ENCODE data around the gene OR56B1.
"Not testable (repeated sequence)": the region's sequence is repeated elsewhere in the genome, so short reads cannot be mapped to it uniquely, and the experiment has no call there.

The OR56B1 gene, protein sequence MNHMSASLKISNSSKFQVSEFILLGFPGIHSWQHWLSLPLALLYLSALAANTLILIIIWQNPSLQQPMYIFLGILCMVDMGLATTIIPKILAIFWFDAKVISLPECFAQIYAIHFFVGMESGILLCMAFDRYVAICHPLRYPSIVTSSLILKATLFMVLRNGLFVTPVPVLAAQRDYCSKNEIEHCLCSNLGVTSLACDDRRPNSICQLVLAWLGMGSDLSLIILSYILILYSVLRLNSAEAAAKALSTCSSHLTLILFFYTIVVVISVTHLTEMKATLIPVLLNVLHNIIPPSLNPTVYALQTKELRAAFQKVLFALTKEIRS

DNA sequence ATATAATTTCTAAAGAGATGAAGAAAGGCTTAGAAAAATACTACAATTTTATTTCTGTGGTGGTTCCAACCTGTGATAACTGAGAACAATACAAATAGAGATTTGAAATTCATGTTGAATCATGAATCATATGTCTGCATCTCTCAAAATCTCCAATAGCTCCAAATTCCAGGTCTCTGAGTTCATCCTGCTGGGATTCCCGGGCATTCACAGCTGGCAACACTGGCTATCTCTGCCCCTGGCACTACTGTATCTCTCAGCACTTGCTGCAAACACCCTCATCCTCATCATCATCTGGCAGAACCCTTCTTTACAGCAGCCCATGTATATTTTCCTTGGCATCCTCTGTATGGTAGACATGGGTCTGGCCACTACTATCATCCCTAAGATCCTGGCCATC is at the start of gene OR56B1:
Gene OR56B1, plus strand, starts transcription at position 53 of the 400 bp plus-strand sequence. Its CDS starts 69 bp downstream, at position 122.
- DNase-seq = no peak

DNA sequence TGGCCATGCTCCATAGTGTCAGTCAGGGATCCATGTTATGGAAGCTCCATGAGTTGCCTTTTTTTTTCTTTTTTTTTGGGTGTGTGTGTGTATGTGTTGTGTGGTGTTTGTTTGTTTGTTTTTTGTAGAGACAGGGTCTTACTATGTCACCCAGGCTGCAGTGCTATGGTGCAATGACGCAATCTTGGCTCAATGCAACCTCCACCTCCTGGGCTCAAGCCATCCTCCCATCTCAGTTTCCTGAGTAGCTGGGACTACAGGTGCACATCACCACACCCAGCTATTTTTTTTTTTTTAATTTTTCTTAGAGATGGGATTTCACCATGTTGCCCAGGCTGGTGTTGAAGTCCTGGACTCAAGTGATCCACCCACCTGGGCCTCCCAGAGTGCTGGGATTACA is 47.8 kb upstream of the OR56B1 start:
- no peak for DNase-seq

DNA sequence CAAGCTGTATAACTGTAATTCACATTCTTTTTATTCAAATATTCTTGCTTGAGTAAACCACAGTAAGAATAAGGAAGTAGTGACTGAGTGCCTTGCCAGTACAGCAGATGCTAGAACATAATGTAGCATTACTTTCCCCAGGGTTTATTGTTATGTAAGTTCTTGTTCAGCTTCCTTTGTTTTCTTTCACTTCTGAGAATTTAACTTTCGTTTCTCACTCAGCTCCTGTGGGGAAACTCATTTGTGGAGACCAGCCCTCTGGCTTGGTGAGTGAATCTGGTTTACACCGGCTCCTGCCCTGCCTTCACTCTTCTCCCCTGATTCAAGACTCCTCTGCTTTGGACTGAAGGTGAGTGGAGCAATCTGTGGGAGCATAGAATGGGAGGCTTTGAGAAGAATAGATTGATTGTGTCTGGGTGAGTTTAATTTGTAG is 46.7 kb upstream of the OR56B1 start, which contains the start of gene TRIM22:
Gene TRIM22, plus strand, starts transcription at position 240 of the 433 bp plus-strand sequence. CDS start 6,443 bp downstream, outside the sequence.
- DNase-seq = no peak

DNA sequence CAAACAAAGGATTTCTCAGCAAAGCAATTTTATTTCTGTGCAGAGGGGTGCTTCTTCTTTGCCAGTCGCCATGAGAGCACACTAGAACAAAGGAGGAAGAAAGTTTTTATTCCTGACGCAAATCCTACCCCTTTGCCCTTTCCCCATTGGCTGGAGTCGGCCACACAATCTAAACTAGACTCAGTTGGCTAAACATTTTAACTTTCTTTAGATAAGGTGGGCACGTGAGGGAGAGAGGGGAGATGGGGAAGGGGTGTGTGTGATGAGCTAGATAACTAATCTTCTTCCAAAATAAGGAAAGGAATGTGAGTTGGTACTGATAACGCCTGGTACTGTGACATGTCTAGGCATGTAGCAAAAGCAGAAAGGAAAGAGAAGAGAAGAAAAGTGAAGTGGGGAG is 46.0 kb upstream of the OR56B1 start:
- no peak for DNase-seq

DNA sequence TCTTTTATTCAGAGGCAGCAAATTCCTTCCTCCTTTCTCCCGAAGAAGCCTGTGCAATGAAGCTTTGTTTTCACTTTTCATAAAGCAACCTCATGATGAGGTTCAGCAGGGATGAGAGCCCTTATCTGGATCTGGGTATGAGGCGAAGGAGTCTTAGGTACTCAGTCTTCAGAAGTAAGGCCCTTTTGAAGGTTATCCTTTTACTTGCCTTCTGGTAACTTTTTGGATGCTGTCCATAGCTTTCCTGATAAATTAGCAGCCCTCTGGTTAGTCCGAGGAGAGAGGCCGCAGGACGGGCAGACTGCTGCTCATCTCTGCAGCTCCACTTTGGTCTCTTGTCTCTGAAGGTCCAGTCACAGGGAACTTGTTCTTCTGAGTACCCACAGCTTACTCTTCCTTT is 45.5 kb upstream of the OR56B1 start:
- no peak for DNase-seq

DNA sequence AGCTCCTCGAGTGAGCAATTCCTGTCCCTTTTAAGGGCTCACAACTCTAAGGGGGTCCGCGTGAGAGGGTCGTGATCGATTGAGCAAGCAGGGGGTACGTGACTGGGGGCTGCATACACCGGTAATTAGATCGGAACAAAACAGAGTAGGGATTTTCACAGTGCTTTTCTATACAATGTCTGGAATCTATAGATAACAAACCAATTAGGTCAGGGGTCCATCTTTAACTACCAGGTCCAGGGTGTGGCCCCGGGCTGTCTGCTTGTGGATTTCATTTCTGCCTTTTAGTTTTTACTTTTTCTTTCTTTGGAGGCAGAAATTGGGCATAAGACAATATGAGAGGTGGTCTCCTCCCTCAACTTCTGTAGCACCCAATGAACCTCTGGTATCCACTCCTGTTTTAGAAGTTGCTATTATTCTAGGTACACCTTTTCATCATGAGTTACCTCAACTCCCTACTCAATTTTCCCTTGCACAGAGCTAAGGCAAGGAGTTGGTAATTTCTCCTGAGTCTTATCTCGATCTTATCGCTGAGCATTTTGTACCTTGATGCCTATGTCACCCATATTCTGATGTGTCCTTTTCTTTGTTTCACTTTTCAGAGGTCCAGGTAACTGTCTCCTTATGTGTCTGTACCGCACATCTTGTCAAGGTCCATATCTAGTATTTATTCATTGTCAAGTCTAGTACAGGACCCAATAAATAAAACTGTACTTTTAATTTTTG is 44.8 kb upstream of the OR56B1 start:
- DNase-seq = not testable (repeated sequence)

DNA sequence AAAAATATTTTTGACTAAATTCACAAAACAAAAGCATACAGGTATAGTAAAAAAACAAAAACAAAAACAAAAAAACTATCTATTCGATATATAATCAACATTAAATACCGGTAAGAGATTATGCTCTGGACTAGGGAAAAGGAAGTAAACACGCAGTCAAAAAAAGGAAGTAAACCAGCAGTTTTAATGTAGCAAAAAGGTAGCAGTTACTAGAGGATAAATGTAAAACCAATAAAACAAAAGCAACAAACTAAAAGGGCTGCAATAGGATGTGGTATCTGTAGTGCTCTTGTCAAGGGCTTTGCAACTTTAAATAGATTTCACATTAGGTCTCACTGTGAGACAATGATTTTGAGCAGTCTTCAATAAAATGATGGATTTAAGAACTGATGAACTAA is 44.3 kb upstream of the OR56B1 start:
- DNase-seq = no peak

DNA sequence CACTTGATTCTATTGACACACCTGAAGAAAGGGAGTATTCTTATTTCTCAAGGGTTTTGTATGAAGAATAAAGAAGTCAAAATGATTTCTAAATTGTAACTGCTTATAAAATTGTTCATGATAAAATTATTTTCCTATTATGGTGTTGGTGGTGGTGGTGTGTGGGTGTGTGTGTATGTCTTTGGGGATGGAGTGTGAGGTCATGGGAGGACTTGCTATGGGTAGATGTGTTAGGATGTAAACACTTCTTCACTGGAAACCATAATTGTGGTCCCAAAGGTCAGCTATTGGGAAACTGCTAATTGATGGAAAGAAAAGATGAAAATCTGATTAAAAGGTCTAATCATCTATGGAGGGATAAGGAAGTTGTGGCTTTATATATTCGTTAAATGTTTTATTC is 41.6 kb upstream of the OR56B1 start:
- no peak for DNase-seq

DNA sequence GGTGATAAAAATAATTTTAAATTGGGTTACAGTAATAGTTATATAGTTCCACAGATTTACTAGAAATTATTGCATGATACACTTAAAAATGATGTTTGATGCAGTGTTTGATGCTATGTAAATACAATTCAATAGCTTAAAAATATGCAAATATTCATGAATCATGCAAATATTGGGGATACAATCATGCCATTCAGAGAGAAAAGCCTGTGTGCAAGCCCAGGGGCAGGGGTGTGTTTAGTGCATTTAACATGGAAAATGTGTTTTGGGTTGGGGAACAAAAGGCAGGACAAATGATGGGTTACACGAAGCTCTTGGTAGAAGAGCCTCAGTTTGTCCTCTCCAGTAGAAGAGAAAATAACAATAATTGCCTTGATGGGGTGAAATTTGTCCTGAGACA is 40.7 kb upstream of the OR56B1 start:
- DNase-seq = no peak

DNA sequence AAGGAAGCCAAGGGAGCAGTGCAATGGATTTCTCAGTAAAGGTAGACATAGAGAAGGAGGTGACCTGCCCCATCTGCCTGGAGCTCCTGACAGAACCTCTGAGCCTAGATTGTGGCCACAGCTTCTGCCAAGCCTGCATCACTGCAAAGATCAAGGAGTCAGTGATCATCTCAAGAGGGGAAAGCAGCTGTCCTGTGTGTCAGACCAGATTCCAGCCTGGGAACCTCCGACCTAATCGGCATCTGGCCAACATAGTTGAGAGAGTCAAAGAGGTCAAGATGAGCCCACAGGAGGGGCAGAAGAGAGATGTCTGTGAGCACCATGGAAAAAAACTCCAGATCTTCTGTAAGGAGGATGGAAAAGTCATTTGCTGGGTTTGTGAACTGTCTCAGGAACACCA is 40.0 kb upstream of the OR56B1 start:
- DNase-seq = no peak

DNA sequence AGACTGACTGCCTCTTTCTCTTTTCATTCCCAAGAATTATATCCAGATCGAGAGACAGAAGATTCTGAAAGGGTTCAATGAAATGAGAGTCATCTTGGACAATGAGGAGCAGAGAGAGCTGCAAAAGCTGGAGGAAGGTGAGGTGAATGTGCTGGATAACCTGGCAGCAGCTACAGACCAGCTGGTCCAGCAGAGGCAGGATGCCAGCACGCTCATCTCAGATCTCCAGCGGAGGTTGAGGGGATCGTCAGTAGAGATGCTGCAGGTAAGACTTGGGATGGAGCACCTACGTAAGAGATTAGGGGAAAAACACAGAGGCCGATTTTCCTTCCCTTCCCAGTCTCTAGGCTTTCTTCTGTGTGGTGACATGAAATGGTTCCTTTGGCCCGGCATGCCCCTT is 38.0 kb upstream of the OR56B1 start:
- DNase-seq = no peak

DNA sequence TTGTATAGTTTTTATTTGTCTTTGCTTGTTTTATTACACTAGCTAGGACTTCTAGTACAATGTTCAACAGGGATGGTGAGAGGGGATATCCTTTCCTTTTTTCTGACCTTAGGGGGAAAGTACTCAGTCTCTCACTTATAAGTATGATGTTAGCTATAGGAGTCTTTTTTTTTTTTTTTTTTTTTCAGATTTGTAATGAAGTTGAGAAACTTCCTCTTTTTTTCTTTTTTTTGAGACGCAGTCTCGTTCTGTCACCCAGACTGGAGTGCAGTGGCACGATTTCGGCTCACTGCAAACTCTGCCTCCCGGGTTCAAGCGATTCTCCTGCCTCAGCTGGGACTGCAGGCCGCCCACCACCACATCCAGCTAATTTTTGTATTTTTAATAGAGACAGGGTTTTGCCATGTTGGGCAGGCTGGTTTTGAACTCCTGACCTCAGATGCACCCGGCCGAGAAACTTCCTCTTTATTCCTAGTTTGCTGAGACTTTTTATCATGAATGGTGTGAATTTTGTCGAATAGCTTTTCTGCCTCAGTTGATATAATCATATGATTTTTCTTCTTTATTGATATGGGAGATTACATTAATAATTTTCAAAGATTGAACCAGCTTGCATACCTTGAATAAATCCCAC is 35.7 kb upstream of the OR56B1 start:
- DNase-seq = no peak

DNA sequence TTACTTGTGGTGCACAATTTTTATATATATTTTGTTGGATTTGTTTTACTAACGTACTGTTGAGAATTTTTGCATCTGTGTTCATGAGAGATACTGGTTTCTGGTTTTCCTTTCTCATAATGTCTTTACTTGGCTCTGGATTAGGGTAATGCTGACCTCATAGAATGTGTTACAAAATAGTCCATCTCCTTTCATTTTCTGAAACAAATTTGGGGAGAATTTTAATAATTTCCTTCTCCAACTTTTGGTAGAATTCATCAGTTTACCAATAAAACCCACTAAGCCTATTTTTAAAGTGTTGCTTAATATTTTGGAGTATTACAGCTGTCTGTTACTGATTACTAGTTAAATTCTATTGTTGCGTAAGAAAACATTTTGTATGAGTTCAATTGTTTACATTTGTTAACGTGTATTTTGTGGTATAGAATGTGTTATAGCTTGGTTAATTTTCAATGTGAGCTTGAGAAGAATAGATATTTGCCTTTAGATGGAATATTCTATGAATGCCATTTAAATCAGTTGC is 35.1 kb upstream of the OR56B1 start:
- no peak for DNase-seq

DNA sequence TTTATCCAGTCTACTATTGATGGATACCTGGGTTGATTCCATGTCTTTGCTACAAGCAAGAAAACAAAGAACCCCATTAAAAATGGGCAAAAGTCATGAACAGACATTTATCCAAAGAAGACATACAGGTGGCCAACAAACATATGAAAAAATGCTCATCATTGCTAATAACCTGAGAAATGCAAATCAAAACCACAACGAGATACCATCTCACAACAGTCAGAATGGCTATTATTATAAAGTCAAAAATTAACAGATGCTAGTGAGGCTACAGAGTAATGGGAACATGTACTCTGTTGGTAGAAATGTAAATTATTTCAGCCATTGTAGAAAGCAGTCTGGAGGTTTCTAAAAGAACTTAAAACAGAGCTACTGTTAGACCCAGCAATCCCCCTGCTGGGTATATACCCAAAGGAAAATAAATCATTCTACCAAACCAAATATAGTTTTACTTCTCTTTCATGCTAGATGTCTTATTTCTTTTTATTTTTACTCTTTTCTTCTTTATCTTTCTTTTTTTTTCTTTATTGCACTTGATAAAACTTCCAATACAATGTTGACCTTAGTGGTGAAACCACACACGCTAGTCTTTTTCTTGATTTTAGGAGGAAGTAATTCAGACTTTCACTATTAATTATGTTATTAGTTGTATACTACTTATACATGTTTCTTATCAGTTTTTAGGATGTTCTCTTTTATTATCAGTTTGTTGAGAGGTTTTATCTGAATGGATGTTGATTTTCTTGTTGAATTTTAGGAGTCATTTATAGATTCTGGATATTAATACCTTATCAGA is 32.3 kb upstream of the OR56B1 start:
- no peak for DNase-seq

DNA sequence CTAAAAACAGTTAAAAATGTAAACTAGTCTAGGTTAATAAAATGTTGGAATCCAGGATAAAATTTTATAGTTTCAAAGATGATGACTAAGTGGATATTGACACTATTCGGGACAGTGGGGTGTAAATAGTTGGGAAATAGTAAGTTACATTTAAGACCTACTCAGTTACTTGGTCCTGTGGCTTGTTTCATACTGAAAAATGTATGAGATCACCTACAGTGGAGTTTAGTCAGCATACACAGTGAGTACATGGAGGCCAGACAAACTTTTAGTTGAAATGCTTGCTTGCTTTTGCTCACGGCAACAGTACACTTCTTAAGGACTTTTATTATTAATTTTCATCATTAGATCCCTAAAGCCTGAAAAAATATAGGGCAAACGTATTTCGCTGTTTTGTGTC is 30.6 kb upstream of the OR56B1 start:
- no peak for DNase-seq

DNA sequence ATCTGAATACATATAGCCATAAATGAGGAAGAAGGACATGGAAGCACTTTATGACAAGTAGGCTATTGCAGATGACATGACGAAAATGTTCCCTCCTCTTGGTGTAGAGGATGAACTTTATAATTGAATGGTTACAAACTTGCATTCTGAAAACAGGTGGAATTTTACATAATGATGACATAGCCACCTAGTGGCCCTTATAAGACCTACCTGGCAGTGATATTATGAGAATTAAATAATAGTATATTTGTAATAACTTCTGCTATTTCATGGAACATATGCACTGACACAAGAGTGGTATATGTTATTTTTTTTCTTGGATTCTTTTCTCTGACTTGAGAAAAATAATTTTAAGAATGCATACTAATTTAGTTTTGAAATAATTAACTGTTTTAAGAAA is 23.7 kb upstream of the OR56B1 start:
- no peak for DNase-seq

DNA sequence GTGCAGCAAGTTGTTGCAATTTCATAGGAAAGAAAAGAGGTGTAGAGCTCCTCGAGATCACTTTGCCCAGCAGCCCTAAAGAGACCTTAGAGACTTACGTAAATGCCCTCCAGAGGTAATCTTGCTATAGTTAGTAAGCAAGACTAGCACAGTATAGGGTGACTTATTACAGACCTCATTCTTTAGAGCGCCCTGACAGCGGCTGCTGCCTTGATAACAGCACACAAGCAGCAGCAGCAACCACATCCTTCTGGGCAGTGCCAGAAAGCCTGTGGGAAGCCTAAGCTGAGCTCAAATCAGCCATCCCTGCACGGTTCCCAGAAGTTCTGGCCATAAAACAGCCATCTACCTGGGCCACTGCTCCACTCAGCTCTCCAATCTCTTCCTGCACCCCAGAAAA is 22.6 kb upstream of the OR56B1 start:
- DNase-seq = no peak

DNA sequence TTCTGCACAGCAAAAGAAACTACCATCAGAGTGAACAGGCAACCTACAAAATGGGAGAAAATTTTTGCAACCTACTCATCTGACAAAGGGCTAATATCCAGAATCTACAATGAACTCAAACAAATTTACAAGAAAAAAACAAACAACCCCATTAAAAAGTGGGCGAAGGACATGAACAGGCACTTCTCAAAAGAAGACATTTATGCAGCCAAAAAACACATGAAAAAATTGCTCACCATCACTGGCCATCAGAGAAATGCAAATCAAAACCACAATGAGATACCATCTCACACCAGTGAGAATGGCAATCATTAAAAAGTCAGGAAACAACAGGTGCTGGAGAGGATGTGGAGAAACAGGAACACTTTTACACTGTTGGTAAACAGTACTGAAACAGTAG is 19.7 kb upstream of the OR56B1 start:
- DNase-seq = not testable (repeated sequence)

DNA sequence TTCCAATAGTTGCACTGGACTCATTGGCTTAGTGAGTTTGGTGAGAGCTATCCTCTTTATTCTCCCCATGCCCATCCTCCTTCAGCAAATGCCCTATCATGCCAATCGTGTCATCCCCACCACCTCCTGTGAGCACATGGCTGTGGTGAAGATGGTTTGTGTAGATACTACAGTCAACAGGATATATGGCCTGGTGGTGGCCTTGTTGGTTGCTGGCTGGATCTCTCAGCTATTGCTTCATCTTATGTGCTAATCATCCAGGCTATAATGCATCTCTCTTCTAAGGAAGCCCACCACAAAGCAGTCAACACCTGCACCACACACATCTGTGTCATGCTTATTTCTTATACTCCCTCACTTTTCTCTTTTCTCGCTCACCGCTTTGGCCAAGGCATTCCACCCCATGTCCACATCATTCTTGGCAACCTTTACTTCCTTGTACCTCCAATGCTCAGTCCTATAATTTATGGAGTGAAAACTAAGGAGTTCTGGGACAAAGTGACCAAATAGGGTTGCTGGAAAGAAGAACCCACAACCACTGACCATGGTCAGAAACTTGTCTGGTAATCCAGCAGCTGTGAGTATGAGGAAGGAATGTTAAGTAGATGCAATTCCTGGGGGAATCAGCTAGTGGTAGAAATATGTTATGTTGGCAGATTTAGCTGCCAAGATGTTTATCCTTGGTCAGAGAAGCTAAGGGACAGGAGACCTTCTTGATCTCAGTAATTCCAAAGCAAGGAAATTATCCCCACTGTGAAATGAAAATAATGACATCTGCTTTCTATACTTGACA is 16.3 kb upstream of the OR56B1 start:
- no peak for DNase-seq

DNA sequence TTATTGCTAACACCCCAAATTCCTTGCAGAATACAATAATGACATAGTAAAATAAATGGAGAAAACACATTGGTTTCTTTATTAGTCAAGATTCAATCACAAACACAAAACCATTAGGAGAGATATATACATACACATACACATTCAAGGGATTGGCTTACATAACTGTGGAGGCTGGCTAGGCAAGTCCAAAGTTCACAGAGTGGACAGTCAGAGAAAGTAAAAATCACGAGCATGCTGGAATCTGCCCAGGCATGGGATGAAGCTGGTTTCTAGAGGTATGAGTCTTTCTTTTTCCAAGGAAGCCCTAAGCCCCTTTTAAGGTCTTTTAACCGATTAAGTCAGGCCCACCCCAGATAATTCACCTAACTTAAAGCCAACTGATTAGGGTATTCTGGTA is 13.6 kb upstream of the OR56B1 start:
- no peak for DNase-seq

DNA sequence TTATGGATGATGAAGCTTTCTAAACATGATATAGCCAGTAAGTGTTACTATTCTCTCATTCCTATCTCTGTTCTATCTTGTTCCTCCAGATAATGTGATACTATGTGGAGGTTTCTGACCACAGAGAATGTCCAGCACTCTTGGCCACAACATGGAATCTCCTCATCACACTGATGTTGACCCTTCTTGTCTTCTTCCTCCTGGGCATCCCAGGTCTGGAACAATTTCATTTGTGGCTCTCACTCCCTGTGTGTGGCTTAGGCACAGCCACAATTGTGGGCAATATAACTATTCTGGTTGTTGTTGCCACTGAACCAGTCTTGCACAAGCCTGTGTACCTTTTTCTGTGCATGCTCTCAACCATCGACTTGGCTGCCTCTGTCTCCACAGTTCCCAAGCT is 9.9 kb upstream of the OR56B1 start:
- no peak for DNase-seq

DNA sequence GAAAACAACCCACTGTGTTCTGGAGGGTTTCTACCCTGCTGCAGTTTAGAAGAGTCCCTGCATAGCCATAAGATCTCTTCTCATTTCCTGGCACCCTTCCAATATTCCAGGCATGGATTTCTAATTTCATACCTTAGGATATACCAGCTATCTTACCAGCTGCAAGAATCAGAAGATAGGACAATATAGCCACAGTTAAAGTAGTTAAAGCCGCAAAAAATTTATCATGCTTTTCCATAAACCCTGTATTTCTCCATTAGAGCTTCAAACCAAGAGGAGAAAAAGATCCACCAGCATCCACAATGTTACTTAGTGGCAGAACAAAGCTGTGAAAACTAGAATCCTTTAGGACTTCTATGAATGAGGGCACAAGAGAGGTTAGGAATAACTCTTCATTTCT is 8.6 kb upstream of the OR56B1 start:
- DNase-seq = no peak
